PC-9 (cell line): Measurements from ENCODE around the gene MTMR3.

Experiments
- CTCF ChIP-seq: fragments of 200-600 bp; sonication (generic); conservative IDR thresholded peaks from 2 replicates; pipeline ENCODE4 v1.6.1; 2017; ENCODE audit warnings: mixed run types, antibody characterized with exemption, mild to moderate bottlenecking, moderate library complexity
- EZH2 ChIP-seq: fragments of 200-600 bp; sonication (generic); IDR thresholded peaks from 2 replicates; pipeline ENCODE4 v1.8.0; 2017; ENCODE audit warnings: antibody characterized with exemption, low read depth

GRCh38 chr22:30045494-30045887, 162.5 kb downstream of the MTMR3 start:
- TF ChIP-seq CTCF (no peak), EZH2 (no peak)
